Measurements from ENCODE around the gene PLEKHA4. TPM values are rescaled to one million over a fixed set of nuclear protein-coding genes. Genes with fewer than 3 reads are reported as not detected.

The PLEKHA4 gene
- total and polyA plus RNA-seq, 7 donors, result 13.8 to 44.7 (median 20.7) TPM

- peak; percentile 96 for DNase-seq
- intact Hi-C loops (cut with DNase I), result loop anchor here (2.0 to 5.0 kb wide), 3 partner anchors 24 to 190 kb away; partner anchors contain the start of genes CA11 and FTL
- WGBS, 2 donors, result 22 to 43% methylated on average over 29 of the region's 29 CpGs
- H3K27ac ChIP-seq, result peak overlapping the region; percentile 71 to 86 (median 82)
- peak overlapping the region; percentile 8 to 51 (median 38) for H3K4me3 ChIP-seq
- TF ChIP-seq POLR2A (IDR thresholded peaks at IDR 0.05), result peak in 1 of 2 donors; percentile 43
- peak; percentile 66 to 87 (median 72) for TF ChIP-seq POLR2AphosphoS5 (IDR thresholded peaks at IDR 0.05)
- TF ChIP-seq EP300 (IDR thresholded peaks at IDR 0.05), result no peak
- H3K27me3 ChIP-seq, result no peaks in the 10 kb centered on the region
- no peaks in the 10 kb centered on the region for H3K9me3 ChIP-seq
- H3K36me3 ChIP-seq, result peaks cover 0 to 19% (median 2%) of the 10 kb centered on the region in 4 donors
- H3K4me1 ChIP-seq, result peaks cover 0 to 27% (median 21%) of the 10 kb centered on the region in 4 donors
These were observed 31.3 kb downstream of the PLEKHA4 start for GRCh38 chr19:48837051-48837524.

GRCh38 chr19:48836089-48837017 lies 32.1 kb downstream of the PLEKHA4 start, which contains the start of gene HSD17B14:
Gene HSD17B14, minus strand, starts transcription at chr19:48836491. Its CDS starts 80 bp downstream, at chr19:48836411.
- Histone ChIP-seq H3K9me3 (no peaks in the 10 kb centered on the region), H3K27me3 (no peaks in the 10 kb centered on the region), H3K27ac (peak within 1 kb of the TSS; percentile 71 to 86 (median 82)), H3K4me1 (peaks cover 0 to 27% (median 21%) of the 10 kb centered on the region in 4 donors), H3K4me3 (peak within 1 kb of the TSS; percentile 30 to 51 (median 41)), H3K36me3 (peaks cover 0 to 24% (median 2%) of the 10 kb centered on the region in 4 donors)
- TF ChIP-seq POLR2A (IDR thresholded peaks at IDR 0.05), result no peak
- TF ChIP-seq, protein P1, sequence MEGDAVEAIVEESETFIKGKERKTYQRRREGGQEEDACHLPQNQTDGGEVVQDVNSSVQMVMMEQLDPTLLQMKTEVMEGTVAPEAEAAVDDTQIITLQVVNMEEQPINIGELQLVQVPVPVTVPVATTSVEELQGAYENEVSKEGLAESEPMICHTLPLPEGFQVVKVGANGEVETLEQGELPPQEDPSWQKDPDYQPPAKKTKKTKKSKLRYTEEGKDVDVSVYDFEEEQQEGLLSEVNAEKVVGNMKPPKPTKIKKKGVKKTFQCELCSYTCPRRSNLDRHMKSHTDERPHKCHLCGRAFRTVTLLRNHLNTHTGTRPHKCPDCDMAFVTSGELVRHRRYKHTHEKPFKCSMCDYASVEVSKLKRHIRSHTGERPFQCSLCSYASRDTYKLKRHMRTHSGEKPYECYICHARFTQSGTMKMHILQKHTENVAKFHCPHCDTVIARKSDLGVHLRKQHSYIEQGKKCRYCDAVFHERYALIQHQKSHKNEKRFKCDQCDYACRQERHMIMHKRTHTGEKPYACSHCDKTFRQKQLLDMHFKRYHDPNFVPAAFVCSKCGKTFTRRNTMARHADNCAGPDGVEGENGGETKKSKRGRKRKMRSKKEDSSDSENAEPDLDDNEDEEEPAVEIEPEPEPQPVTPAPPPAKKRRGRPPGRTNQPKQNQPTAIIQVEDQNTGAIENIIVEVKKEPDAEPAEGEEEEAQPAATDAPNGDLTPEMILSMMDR (IDR thresholded peaks at IDR 0.05), result peak in 3 of 4 experiments; percentile 1 to 40 (median 1)
- 15 to 37% methylated on average over 35 of the region's 35 CpGs for WGBS, 2 donors
- intact Hi-C loops (cut with DNase I), result loop anchor here (1.0 to 5.0 kb wide), 4 partner anchors 24 to 189 kb away; partner anchors contain the start of genes CA11 and FTL
- DNase-seq, result peak; percentile 83

DNA sequence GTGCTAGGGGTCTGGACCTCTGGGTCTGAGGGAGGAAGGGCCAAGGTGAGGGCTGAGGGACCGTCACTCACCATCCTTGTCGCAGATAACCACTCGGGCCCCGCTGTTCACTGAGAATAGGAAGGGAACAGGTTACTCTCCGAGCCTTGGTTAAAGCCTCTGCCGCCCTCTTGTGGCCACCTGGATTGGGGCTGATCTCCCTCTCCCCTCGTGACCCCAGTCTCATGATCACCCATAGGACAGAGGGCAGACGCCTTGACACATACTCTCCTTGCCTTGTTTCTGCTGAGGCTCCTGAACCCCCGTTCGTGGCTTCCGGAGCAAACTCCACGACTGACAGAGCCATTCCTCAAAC lies 32.7 kb downstream of the PLEKHA4 start:
- 2 to 3% methylated on average over 12 of the region's 12 CpGs for WGBS, 2 donors
- H3K27ac ChIP-seq, result peak overlapping the region; percentile 71 to 86 (median 82)
- H3K4me3 ChIP-seq, result peak overlapping the region; percentile 30 to 51 (median 41)
- peak; percentile 98 for DNase-seq
- H3K27me3 ChIP-seq, result no peaks in the 10 kb centered on the region
- peaks cover 0 to 27% (median 21%) of the 10 kb centered on the region in 4 donors for H3K4me1 ChIP-seq
- intact Hi-C loops (cut with DNase I), result loop anchor here (1.0 to 5.0 kb wide), 4 partner anchors 23 to 188 kb away; partner anchors contain the start of genes CA11 and FTL
- peaks cover 0 to 30% (median 2%) of the 10 kb centered on the region in 4 donors for H3K36me3 ChIP-seq
- TF ChIP-seq EP300 (IDR thresholded peaks at IDR 0.05), result no peak
- TF ChIP-seq, protein P1 (IDR thresholded peaks at IDR 0.05), result peak; percentile 86 to 98 (median 92)
- peak in 1 of 2 donors; percentile 42 for TF ChIP-seq POLR2A (IDR thresholded peaks at IDR 0.05)
- TF ChIP-seq POLR2AphosphoS5 (IDR thresholded peaks at IDR 0.05), result peak; percentile 67 to 92 (median 84)
- H3K9me3 ChIP-seq, result no peaks in the 10 kb centered on the region

DNA sequence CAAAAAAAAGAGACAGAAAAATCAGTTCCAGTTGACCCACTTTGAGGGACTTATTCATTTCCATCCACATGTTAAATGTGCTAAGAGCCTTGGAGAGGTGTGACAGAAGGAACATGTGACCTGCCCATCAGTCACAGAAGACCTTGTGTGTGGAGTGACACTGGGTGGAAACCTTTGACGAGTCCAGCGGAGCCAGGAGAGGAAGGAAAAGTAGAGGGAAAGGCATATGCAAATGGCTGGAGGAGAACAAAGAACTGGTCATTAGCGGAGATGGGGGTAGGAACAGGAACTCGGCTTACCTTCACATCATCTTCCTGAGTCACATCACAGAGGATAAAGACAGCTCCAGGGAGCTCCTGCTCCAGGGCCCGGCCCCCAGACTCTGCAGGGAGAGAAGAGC lies 34.4 kb downstream of the PLEKHA4 start:
- Histone ChIP-seq H3K27ac (no peak overlapping the region), H3K27me3 (no peaks in the 10 kb centered on the region), H3K4me3 (no peak overlapping the region), H3K9me3 (no peaks in the 10 kb centered on the region), H3K36me3 (peaks cover 0 to 34% (median 2%) of the 10 kb centered on the region in 4 donors), H3K4me1 (peaks cover 0 to 27% (median 21%) of the 10 kb centered on the region in 4 donors)
- intact Hi-C loops (cut with DNase I), result no loop called here
- DNase-seq, result no peak
- TF ChIP-seq POLR2AphosphoS5 (IDR thresholded peaks at IDR 0.05) (no peak), POLR2A (IDR thresholded peaks at IDR 0.05) (no peak), EP300 (IDR thresholded peaks at IDR 0.05) (no peak)
- TF ChIP-seq, protein P1 (IDR thresholded peaks at IDR 0.05), result no peak
- WGBS, 2 donors, result 77 to 88% methylated on average over 5 of the region's 5 CpGs

DNA sequence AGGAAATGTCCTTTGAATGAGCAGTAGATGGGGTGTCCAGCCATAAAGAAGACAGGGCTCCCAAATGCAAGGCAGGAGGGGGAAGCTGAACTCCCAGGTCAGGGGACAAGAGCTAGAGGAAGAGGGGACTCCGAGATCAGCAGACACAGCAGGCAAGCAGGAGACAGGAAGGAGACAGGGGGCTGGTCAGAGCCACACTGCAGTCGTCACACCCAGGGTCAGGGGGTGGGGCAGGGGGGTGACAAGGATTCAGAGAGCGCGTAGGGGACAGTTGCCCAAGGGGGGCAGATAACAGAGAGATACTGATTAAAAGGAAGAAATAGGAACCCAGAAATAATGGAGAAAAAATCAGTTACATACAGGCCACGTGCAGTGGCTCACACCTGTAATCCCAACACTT lies 35.4 kb downstream of the PLEKHA4 start:
- intact Hi-C loops (cut with DNase I), result no loop called here
- 60 to 70% methylated on average over 5 of the region's 5 CpGs for WGBS, 2 donors
- Histone ChIP-seq H3K27ac (no peak overlapping the region), H3K36me3 (peaks cover 0 to 34% (median 2%) of the 10 kb centered on the region in 4 donors), H3K9me3 (no peaks in the 10 kb centered on the region), H3K4me3 (no peak overlapping the region), H3K27me3 (no peaks in the 10 kb centered on the region), H3K4me1 (peaks cover 0 to 27% (median 21%) of the 10 kb centered on the region in 4 donors)
- TF ChIP-seq POLR2AphosphoS5 (IDR thresholded peaks at IDR 0.05) (no peak), POLR2A (IDR thresholded peaks at IDR 0.05) (no peak), EP300 (IDR thresholded peaks at IDR 0.05) (no peak)
- TF ChIP-seq, protein P1 (IDR thresholded peaks at IDR 0.05), result no peak
- DNase-seq, result no peak
